Measurements from ENCODE around the gene PRDM16.

The PRDM16 gene

GRCh38 chr1:3352299-3352951 lies 283.4 kb downstream of the PRDM16 start (continued):
- TF ChIP-seq ZNF10 (tag by site-specific recombination; IDR thresholded peaks at IDR 0.05) (peak; percentile 32; the same call in 1 of the 2 replicates), ZNF202 (tag by site-specific recombination; IDR thresholded peaks at IDR 0.05; ENCODE audit: borderline replicate concordance) (no peak), ZNF660 (tag by site-specific recombination; IDR thresholded peaks at IDR 0.05) (no peak), ZNF292 (tag by site-specific recombination; IDR thresholded peaks at IDR 0.05; ENCODE audit: borderline replicate concordance, low read depth) (no peak), KLF1 (tag by site-specific recombination; IDR thresholded peaks at IDR 0.05) (peak; percentile 69), ZSCAN23 (tag by site-specific recombination; IDR thresholded peaks at IDR 0.05) (no peak), ZIC2 (tag by site-specific recombination; IDR thresholded peaks at IDR 0.05) (peak; percentile 97), GLIS2 (tag by site-specific recombination; IDR thresholded peaks at IDR 0.05) (peak; percentile 25), ZNF692 (tag by site-specific recombination; IDR thresholded peaks at IDR 0.05) (peak; percentile 25; the same call in 1 of the 2 replicates), KLF8 (tag by site-specific recombination; IDR thresholded peaks at IDR 0.05) (0 out of 2 replicates have a peak, but pooled peaks have one; percentile 31), ZNF26 (tag by site-specific recombination; IDR thresholded peaks at IDR 0.05) (no peak), ZNF701 (tag by site-specific recombination; IDR thresholded peaks at IDR 0.05) (no peak), ZNF112 (tag by site-specific recombination; IDR thresholded peaks at IDR 0.05) (no peak), GFI1B (tag by site-specific recombination; IDR thresholded peaks at IDR 0.05) (peak; percentile 40; the same call in 1 of the 2 replicates), ZNF561 (tag by site-specific recombination; IDR thresholded peaks at IDR 0.05; ENCODE audit: borderline replicate concordance) (peak; percentile 91; the same call in 1 of the 2 replicates), ZNF398 (tag by site-specific recombination; IDR thresholded peaks at IDR 0.05) (peak; percentile 79), ZNF488 (tag by site-specific recombination; IDR thresholded peaks at IDR 0.05) (peak; percentile 82), ZNF391 (tag by site-specific recombination; IDR thresholded peaks at IDR 0.05; ENCODE audit: borderline replicate concordance, low read depth) (peak; percentile 45; the same call in 1 of the 2 replicates), ZNF16 (tag by site-specific recombination; IDR thresholded peaks at IDR 0.05; ENCODE audit: low read depth) (no peak), ZNF596 (tag by site-specific recombination; IDR thresholded peaks at IDR 0.05) (peak; percentile 60; the same call in 1 of the 2 replicates), KLF17 (tag by site-specific recombination; IDR thresholded peaks at IDR 0.05) (peak; percentile 99), EGR2 (tag by site-specific recombination; IDR thresholded peaks at IDR 0.05; ENCODE audit: low read depth) (peak; percentile 80), MEIS1 (CRISPR knock-in tag; IDR thresholded peaks at IDR 0.05; ENCODE audit: borderline replicate concordance) (no peak; the same call in 1 of the 2 replicates), ZNF302 (tag by site-specific recombination; IDR thresholded peaks at IDR 0.05; ENCODE audit: low read depth) (no peak), ZNF629 (tag by site-specific recombination; IDR thresholded peaks at IDR 0.05) (peak; percentile 59), PRDM4 (tag by site-specific recombination; IDR thresholded peaks at IDR 0.05) (peak; percentile 83)
- TF ChIP-seq, protein P1, sequence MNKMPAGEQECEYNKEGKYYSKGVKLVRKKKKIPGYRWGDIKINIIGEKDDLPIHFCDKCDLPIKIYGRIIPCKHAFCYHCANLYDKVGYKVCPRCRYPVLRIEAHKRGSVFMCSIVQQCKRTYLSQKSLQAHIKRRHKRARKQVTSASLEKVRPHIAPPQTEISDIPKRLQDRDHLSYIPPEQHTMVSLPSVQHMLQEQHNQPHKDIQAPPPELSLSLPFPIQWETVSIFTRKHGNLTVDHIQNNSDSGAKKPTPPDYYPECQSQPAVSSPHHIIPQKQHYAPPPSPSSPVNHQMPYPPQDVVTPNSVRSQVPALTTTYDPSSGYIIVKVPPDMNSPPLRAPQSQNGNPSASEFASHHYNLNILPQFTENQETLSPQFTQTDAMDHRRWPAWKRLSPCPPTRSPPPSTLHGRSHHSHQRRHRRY (tag by site-specific recombination; IDR thresholded peaks at IDR 0.05), result peak; percentile 33; the same call in 1 of the 2 replicates
